GM18951 (cell line): ENCODE results near the gene ADGRD2.
A peak's percentile ranks its signal among the peaks of the same experiment; 100 is the strongest.

Source experiments
- POLR2A ChIP-seq: IDR thresholded peaks from 4 replicates; pipeline ENCODE4 v1.6.1; 2011; ENCODE audit warnings: mild to moderate bottlenecking; ENCODE audit not compliant: insufficient read length, insufficient read depth; ENCODE audit errors: extremely low read depth
- in situ Hi-C: fragments of 300-500 bp; cut with MboI; formaldehyde crosslinking; loops from one replicate; pipeline ENCODE4 v1.12.0; 2022; ENCODE audit warnings: low sequenced_read_pairs, mixed read lengths, inconsistent platforms; ENCODE audit not compliant: unreplicated experiment

The ADGRD2 gene, protein sequence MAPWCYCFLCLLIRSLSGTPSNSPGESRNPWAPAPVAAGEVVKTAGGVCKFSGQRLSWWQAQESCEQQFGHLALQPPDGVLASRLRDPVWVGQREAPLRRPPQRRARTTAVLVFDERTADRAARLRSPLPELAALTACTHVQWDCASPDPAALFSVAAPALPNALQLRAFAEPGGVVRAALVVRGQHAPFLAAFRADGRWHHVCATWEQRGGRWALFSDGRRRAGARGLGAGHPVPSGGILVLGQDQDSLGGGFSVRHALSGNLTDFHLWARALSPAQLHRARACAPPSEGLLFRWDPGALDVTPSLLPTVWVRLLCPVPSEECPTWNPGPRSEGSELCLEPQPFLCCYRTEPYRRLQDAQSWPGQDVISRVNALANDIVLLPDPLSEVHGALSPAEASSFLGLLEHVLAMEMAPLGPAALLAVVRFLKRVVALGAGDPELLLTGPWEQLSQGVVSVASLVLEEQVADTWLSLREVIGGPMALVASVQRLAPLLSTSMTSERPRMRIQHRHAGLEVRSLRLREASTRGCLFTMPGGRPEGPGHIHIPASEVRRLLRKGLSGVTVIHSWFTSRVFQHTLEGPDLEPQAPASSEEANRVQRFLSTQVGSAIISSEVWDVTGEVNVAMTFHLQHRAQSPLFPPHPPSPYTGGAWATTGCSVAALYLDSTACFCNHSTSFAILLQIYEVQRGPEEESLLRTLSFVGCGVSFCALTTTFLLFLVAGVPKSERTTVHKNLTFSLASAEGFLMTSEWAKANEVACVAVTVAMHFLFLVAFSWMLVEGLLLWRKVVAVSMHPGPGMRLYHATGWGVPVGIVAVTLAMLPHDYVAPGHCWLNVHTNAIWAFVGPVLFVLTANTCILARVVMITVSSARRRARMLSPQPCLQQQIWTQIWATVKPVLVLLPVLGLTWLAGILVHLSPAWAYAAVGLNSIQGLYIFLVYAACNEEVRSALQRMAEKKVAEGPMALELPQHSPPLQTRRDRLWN

DNA sequence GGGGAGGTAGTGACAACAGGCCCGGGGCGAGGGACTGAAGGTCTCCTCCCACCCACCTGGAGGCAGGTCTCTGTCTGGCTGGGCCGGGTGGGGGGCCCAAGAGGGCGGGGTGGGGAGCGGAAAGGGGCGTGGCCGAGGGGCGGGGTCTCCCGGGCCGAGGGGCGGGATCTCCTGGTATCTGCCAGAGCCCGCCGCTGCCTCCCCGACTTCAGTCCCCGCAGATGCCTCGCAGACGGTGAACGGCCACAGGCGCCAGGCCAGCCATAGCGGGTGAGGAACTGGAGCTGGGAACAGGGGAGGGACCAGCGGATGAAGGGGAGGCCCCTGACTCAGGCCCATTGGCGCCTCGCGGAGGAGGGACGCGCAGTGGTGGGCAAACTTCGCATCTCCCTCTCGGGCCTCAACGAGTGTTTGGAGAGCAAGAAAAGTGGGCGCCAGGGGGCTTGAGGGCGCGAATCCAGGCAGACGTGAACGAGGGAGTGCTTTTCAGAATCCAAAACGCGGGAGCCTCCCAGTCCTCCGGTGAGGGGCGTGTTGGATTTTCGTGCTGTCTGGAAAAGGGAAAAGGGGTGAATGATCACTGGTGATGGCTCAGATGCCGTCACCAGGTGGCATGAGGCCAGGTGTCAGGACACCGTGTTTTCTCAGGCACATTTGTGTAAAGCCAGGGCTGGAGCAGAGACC lies at the start of gene ADGRD2:
Gene ADGRD2 (plus strand): TSS at position 211 of the 684 bp plus-strand sequence. CDS start 1,216 bp downstream, outside the sequence.
- in situ Hi-C loops, result no loop called here
- TF ChIP-seq POLR2A, result no peak

DNA sequence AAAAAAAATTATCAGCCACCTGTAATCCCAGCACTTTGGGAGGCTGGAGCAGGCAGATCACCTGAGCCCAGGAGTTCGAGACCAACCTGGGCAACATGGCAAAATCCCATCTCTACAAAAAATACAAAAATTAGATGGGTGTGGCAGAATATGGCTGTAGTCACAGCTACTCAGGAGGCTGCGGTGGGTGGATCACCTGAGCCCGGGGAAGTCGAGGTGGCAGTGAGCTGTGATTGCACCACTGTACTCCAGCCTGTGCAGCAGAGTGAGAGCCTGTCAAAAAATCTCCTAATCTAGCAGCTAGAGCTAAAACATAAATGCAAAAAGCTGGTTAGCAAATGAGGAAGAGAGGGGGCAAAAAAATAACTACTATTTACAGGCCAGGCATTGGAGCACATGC lies 47.0 kb upstream of the ADGRD2 start:
- in situ Hi-C loops, result no loop called here
- no peak for TF ChIP-seq POLR2A

DNA sequence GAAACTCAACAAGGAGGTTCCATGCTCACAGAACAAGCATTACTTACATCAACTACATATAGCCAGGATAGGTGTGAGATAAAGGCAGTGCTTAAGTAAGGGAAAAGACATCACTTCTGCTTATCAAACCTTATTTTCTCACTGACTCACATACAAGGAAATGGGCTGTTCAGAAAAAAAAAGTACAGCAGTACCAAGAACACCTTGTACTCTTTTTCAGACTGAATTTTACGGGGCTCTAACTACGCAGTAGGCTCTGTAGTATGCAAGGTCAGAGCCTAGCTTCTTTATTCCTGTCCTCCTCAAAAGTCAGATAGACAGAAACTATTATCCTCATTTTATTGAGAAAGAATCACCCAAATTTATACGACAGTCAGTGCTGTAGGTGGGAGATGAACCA lies 40.8 kb upstream of the ADGRD2 start:
- in situ Hi-C loops, result no loop called here
- TF ChIP-seq POLR2A, result no peak

DNA sequence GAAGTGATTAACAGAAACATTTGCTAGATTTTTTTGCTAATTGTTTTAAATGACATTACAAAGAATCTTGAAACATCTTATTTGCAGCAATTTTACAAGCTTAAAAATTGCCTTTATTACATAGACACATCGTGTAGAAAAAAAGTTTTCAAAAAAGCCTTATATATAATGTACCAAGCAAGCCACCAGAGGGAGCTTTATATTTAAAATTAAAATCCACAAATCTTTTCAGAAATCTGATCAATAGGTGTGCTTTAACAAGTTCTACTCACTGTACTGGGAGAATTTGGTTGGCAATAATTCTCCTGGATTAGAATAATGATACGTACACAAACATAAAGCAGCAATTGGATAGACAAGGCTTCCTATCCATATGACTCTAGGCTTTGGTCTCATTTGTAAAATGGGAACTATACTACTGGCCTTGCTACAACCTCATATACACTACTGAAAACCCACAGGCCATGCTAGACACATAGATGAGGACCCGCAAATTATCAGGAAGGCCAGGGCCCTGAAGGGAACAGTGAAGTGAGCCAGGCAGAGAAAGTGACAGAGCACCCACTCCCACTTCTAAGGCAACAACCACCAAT lies 39.8 kb upstream of the ADGRD2 start:
- TF ChIP-seq POLR2A, result no peak
- in situ Hi-C loops, result no loop called here

DNA sequence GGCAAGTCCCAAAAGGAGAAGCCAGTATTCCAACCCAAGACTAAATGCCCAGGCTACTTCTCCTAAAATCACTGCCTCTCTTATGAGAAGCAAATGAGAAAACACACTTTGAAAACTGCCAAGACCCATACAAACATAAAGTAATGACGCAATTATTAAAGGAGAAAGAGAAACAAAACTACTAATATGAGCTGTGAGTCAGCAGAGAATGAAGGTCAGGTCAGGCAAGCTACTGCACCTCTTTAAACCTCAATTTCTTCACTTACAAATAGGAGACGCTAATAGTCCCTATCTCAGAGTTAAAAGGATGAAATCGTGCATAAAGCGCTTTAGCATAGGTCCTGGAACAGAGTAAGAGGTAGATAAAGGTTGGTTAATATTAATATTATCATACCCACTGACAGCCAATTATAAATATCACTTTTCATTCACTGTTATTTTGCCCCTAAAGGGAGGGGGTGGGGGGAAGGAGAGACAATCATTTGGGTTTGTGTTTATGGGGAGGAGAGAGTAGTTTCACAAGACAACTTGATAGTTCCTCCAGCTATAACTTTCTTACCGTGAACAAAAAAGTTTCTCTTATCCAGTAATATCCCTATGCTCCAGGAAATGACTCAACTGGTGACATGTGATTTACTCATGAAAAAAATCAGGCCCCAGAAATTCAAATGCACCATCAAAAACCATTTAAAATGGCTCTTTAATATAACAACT lies 38.6 kb upstream of the ADGRD2 start:
- in situ Hi-C loops, result no loop called here
- TF ChIP-seq POLR2A, result no peak

DNA sequence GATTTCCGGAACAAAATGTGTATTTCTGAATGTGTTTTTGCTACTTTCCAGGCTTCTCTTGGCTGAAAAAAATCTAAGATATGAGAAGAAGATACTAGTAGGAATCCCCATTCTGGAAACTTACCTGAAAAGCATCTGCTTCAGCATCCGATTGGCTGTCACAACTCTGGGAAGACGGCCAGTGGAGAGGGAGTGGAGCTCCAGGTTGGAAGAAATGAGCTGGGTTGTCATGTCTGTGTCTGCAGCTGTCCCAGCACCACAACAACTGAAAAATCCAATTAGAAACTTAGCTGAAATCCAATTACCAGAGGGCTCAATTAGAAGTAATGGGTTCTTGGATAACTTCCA lies 38.0 kb upstream of the ADGRD2 start:
- in situ Hi-C loops, result no loop called here

DNA sequence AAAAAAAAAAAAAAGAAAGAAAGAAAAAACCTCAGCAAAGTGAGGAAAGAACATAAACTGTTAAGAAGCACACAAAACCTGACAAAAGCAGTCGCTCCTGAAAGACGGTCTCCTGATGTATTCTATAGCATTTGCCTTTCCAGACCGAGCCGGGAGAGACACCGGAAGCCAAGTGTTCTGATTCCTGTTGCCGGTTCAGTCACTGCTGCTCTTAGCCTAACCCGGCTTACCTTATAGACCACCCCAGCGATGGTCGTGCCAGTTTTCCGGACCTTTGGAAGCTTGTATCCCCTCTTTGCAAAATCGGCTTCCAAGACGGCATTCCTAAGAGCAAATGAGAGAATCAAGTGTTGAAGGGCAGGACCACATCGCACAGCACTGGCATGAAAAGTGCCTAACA lies 35.6 kb upstream of the ADGRD2 start:
- in situ Hi-C loops, result no loop called here
- no peak for TF ChIP-seq POLR2A

More for the DNA sequence above, 38.0 kb upstream of the ADGRD2 start:
- no peak for TF ChIP-seq POLR2A

DNA sequence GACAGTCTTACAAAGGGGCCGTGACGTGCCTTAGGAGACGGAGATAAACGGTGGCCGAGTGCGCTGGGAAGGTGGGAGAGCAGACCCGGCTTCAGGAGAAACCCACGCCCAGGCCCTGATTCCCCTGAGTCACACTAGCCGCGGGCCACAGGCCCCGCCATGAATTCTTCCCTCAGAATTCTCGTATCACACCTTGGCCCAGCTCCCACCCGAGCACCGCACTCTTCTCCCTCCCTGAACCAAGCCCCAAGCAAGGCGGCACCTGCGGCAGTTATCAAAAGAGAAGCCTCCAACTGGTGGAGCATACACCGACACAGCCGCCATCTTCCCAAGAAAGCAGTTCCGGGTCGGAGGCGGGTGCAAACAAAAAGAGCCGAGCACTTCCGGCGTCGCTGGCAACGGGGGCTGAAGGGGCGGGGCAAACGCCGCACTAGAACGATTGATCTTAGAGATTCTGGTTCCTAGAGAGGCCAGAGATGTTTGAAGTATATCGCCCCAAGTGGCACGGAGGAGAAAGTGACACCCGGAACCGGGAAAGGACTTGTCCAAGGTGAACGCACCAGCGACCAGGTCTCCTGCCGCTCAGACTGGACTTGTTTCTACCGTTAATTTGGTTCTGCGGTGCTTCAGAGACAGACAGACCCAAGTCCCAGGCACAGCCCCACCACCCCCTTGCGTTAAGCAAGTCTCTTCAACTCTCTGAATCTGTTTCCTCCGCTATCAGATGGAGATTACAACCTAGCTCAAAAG lies 35.0 kb upstream of the ADGRD2 start, which contains the start of gene PSMB7:
Gene PSMB7 (minus strand): TSS at position 341 of the 750 bp plus-strand sequence. CDS start 17 bp downstream, at position 324.
- in situ Hi-C loops, result no loop called here
- TF ChIP-seq POLR2A, result peak; percentile 61

DNA sequence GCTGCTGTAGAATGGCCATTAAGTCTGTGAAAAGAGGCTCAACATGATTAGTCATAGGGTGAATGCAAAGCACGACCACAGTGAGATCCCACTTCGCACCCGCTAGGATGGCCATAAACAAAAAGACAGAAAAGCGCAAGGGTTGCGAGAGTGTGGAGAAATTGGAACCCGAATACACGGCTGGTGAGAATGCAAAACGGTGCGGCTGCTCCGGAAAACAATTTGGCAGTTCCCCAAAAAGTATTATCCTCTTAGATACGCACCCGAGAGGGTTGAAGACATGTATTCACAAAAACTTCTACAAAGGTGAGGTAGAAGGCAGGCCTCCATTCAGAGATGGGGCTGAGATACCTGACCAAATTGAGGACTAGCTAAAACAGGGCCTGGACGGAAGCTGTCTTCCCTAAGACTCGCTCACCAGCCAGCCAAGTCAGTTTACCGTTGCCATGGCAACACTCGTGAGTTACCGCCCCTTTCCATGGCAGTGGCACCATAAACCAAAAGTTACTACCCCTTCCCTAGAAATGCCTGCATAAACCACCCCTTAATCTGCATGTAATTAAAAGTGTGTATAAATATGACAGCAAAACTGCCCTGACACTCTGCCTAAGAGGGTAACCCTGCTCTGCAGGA lies 34.3 kb upstream of the ADGRD2 start:
- no peak for TF ChIP-seq POLR2A
- in situ Hi-C loops, result no loop called here

DNA sequence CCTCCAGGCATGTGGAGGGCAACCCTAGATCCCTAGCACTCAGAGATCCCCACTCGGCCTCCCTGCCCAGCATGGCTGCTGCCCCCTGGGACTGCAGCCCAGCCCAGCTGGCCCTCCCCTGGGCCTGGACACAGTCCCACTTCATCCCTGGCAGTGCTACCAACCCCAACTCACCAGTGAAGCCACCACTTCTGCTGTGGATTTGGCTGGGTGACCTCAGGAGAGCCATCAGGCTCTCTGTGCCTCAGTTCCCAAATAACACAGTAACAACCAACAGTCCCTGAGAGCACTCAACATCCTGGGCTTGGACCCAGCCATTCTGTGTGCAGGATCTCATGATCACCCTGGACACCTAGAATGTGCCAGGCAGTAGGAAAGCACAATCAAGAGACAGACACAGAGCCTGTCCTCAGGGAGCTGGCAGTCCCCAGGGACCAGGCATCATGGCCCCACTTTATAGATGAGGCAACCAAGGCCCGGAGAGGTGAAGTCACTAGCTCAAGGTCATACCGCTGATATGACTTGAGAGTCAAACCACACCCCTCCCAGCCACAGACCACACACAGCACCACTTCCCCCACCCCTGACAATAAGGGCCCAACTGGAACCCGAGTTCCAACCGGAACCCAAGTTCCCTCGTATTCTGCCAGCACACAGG lies 30.3 kb upstream of the ADGRD2 start:
- TF ChIP-seq POLR2A, result no peak
- in situ Hi-C loops, result no loop called here

DNA sequence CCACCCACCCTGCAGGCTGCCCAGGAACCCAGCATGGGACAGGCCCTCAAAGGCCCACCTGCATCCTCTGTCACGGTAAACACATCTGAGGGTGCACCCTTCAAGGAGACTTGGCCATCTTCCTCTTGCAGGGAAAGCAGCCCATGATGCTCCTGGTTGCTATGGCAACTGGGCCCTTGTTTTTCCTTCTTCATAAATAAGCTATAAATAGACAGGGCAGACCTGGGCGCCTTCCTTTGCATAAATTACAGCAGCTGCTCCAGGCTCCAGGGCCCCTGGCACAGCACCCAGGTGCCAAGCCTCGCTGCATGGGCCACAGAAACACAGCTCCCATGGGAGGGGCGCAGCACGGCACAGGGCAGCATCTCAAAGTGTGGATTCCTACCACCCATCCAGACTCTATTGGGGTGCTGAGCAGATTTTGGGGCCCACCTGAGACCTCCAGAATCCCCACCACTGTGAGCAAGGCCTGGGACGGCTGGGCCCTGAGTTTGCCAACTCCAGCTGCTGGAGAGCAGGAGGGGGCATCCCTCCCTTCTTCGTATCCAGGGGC lies 29.2 kb upstream of the ADGRD2 start:
- in situ Hi-C loops, result no loop called here
- no peak for TF ChIP-seq POLR2A

DNA sequence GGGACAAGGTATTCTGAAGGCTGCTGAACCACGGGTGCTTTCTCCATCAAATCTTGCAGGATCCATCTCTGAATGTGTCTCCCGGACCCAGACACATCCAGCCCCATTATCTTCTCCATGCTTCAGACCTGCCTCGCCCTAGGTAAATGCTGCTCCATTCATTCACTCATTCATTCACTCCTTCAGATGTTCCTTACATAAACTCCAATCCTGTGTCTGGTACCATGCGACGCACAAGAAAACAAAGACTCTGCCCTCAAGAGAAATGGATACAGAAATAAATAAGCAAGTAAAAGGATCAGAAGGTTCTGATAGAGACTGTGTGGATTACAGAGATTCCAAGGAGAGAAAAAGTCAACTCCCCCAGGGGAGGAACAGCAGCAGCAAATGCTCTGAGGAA lies 27.1 kb upstream of the ADGRD2 start:
- in situ Hi-C loops, result no loop called here
- no peak for TF ChIP-seq POLR2A
